ENCODE results near the gene MPRIP. TPM values are rescaled to one million over a fixed set of nuclear protein-coding genes. Genes with fewer than 3 reads are reported as not detected.

MPRIP gene
- total RNA-seq, 1 experiment from 2014 or later: 73.9 TPM

GRCh38 chr17:17214646-17215436, 172.6 kb downstream of the MPRIP start:
- H3K36me3 ChIP-seq (replicated peaks; ENCODE audit: control insufficient read depth, insufficient read depth, low read length): peaks cover 25% of the 10 kb centered on the region
- H3K27me3 ChIP-seq (ENCODE audit: control insufficient read depth, insufficient read depth, low read length): no peaks in the 10 kb centered on the region
- peak; percentile 55 for DNase-seq
- no peak overlapping the region for H3K4me3 ChIP-seq (ENCODE audit: insufficient read depth, low read depth, low read length)

- no peaks in the 10 kb centered on the region for H3K27me3 ChIP-seq (ENCODE audit: control insufficient read depth, insufficient read depth, low read length)
- DNase-seq: no peak
- H3K4me3 ChIP-seq (ENCODE audit: insufficient read depth, low read depth, low read length): no peak overlapping the region
- H3K36me3 ChIP-seq (replicated peaks; ENCODE audit: control insufficient read depth, insufficient read depth, low read length): peaks cover 27% of the 10 kb centered on the region
Measured at GRCh38 chr17:17215575-17215974, 173.3 kb downstream of the MPRIP start.

- H3K27me3 ChIP-seq (ENCODE audit: control insufficient read depth, insufficient read depth, low read length): no peaks in the 10 kb centered on the region
- peaks cover 30% of the 10 kb centered on the region for H3K36me3 ChIP-seq (replicated peaks; ENCODE audit: control insufficient read depth, insufficient read depth, low read length)
- peak; percentile 55 for DNase-seq
- no peak overlapping the region for H3K4me3 ChIP-seq (ENCODE audit: insufficient read depth, low read depth, low read length)
Measured at GRCh38 chr17:17216236-17216635, 174.0 kb downstream of the MPRIP start.

- no peaks in the 10 kb centered on the region for H3K27me3 ChIP-seq (ENCODE audit: control insufficient read depth, insufficient read depth, low read length)
Measured at GRCh38 chr17:17216776-17217175, 174.5 kb downstream of the MPRIP start.

GRCh38 chr17:17217995-17218394, 175.7 kb downstream of the MPRIP start:
- H3K4me3 ChIP-seq (ENCODE audit: insufficient read depth, low read depth, low read length): no peak overlapping the region
- no peak for DNase-seq
- peaks cover 37% of the 10 kb centered on the region for H3K36me3 ChIP-seq (replicated peaks; ENCODE audit: control insufficient read depth, insufficient read depth, low read length)
- H3K27me3 ChIP-seq (ENCODE audit: control insufficient read depth, insufficient read depth, low read length): no peaks in the 10 kb centered on the region

More at GRCh38 chr17:17216776-17217175, 174.5 kb downstream of the MPRIP start:
- Histone ChIP-seq H3K4me3 (ENCODE audit: insufficient read depth, low read depth, low read length) (no peak overlapping the region), H3K36me3 (replicated peaks; ENCODE audit: control insufficient read depth, insufficient read depth, low read length) (peaks cover 32% of the 10 kb centered on the region)
- peak; percentile 76 for DNase-seq

- Histone ChIP-seq H3K27me3 (ENCODE audit: control insufficient read depth, insufficient read depth, low read length) (no peaks in the 10 kb centered on the region), H3K36me3 (replicated peaks; ENCODE audit: control insufficient read depth, insufficient read depth, low read length) (peaks cover 47% of the 10 kb centered on the region)
- peak; percentile 48 for DNase-seq
Measured at GRCh38 chr17:17220529-17220928, 178.3 kb downstream of the MPRIP start.

GRCh38 chr17:17221329-17221728, 179.1 kb downstream of the MPRIP start:
- no peaks in the 10 kb centered on the region for H3K27me3 ChIP-seq (ENCODE audit: control insufficient read depth, insufficient read depth, low read length)
- peaks cover 52% of the 10 kb centered on the region for H3K36me3 ChIP-seq (replicated peaks; ENCODE audit: control insufficient read depth, insufficient read depth, low read length)
- H3K4me3 ChIP-seq (ENCODE audit: insufficient read depth, low read depth, low read length): no peak overlapping the region
- peak; percentile 28 for DNase-seq

More at GRCh38 chr17:17220529-17220928, 178.3 kb downstream of the MPRIP start:
- H3K4me3 ChIP-seq (ENCODE audit: insufficient read depth, low read depth, low read length): no peak overlapping the region

GRCh38 chr17:17223736-17224135, 181.5 kb downstream of the MPRIP start:
- no peaks in the 10 kb centered on the region for H3K27me3 ChIP-seq (ENCODE audit: control insufficient read depth, insufficient read depth, low read length)
- no peak overlapping the region for H3K4me3 ChIP-seq (ENCODE audit: insufficient read depth, low read depth, low read length)
- no peak for DNase-seq
- H3K36me3 ChIP-seq (replicated peaks; ENCODE audit: control insufficient read depth, insufficient read depth, low read length): peaks cover 51% of the 10 kb centered on the region

GRCh38 chr17:17224137-17224536, 181.9 kb downstream of the MPRIP start:
- DNase-seq: peak; percentile 10
- Histone ChIP-seq H3K4me3 (ENCODE audit: insufficient read depth, low read depth, low read length) (no peak overlapping the region), H3K27me3 (ENCODE audit: control insufficient read depth, insufficient read depth, low read length) (no peaks in the 10 kb centered on the region), H3K36me3 (replicated peaks; ENCODE audit: control insufficient read depth, insufficient read depth, low read length) (peaks cover 50% of the 10 kb centered on the region)

GRCh38 chr17:17225901-17226300, 183.6 kb downstream of the MPRIP start:
- no peak overlapping the region for H3K4me3 ChIP-seq (ENCODE audit: insufficient read depth, low read depth, low read length)
- H3K27me3 ChIP-seq (ENCODE audit: control insufficient read depth, insufficient read depth, low read length): no peaks in the 10 kb centered on the region
- H3K36me3 ChIP-seq (replicated peaks; ENCODE audit: control insufficient read depth, insufficient read depth, low read length): peaks cover 51% of the 10 kb centered on the region
- DNase-seq: peak; percentile 28

GRCh38 chr17:17226451-17227265, 184.4 kb downstream of the MPRIP start:
- no peaks in the 10 kb centered on the region for H3K27me3 ChIP-seq (ENCODE audit: control insufficient read depth, insufficient read depth, low read length)
- H3K36me3 ChIP-seq (replicated peaks; ENCODE audit: control insufficient read depth, insufficient read depth, low read length): peaks cover 49% of the 10 kb centered on the region
- no peak overlapping the region for H3K4me3 ChIP-seq (ENCODE audit: insufficient read depth, low read depth, low read length)
- peak; percentile 33 for DNase-seq

GRCh38 chr17:17227608-17228520, 185.6 kb downstream of the MPRIP start:
- Histone ChIP-seq H3K36me3 (replicated peaks; ENCODE audit: control insufficient read depth, insufficient read depth, low read length) (peaks cover 49% of the 10 kb centered on the region), H3K27me3 (ENCODE audit: control insufficient read depth, insufficient read depth, low read length) (no peaks in the 10 kb centered on the region), H3K4me3 (ENCODE audit: insufficient read depth, low read depth, low read length) (no peak overlapping the region)
- peak; percentile 41 for DNase-seq

GRCh38 chr17:17228521-17229279, 186.4 kb downstream of the MPRIP start:
- H3K27me3 ChIP-seq (ENCODE audit: control insufficient read depth, insufficient read depth, low read length): no peaks in the 10 kb centered on the region
- H3K36me3 ChIP-seq (replicated peaks; ENCODE audit: control insufficient read depth, insufficient read depth, low read length): peaks cover 44% of the 10 kb centered on the region
- DNase-seq: peak; percentile 36
- no peak overlapping the region for H3K4me3 ChIP-seq (ENCODE audit: insufficient read depth, low read depth, low read length)
